Measurements from ENCODE around the gene DNAJB6.

The DNAJB6 gene

GRCh38 chr7:157432541-157432956, 95.7 kb downstream of the DNAJB6 start:
- Histone ChIP-seq H3K4me1 (no peaks in the 10 kb centered on the region), H3K4me2 (ENCODE audit: low read length) (peak overlapping the region; percentile 5), H2AFZ (peak overlapping the region; percentile 60), H3K9me3 (ENCODE audit: control insufficient read depth, low read length) (no peaks in the 10 kb centered on the region), H3K36me3 (ENCODE audit: control insufficient read depth, insufficient read depth, low read length) (no peaks in the 10 kb centered on the region), H3K79me2 (no peaks in the 10 kb centered on the region), H3K27me3 (ENCODE audit: control insufficient read depth, insufficient read depth, low read length) (no peaks in the 10 kb centered on the region), H3K9ac (no peak overlapping the region), H3K27ac (no peak overlapping the region), H3K4me3 (ENCODE audit: low read depth, low read length) (no peak overlapping the region)
- no peak for TF ChIP-seq CTCF (IDR thresholded peaks at IDR 0.05)

GRCh38 chr7:157432957-157433576, 96.3 kb downstream of the DNAJB6 start:
- Histone ChIP-seq H3K79me2 (no peaks in the 10 kb centered on the region), H2AFZ (peak overlapping the region; percentile 60), H3K27ac (no peak overlapping the region), H3K36me3 (ENCODE audit: control insufficient read depth, insufficient read depth, low read length) (no peaks in the 10 kb centered on the region), H3K9me3 (ENCODE audit: control insufficient read depth, low read length) (no peaks in the 10 kb centered on the region), H3K4me2 (ENCODE audit: low read length) (peak overlapping the region; percentile 5), H3K9ac (no peak overlapping the region), H3K4me1 (no peaks in the 10 kb centered on the region), H3K27me3 (ENCODE audit: control insufficient read depth, insufficient read depth, low read length) (no peaks in the 10 kb centered on the region), H3K4me3 (ENCODE audit: low read depth, low read length) (no peak overlapping the region)
- peak; percentile 56 for TF ChIP-seq CTCF (IDR thresholded peaks at IDR 0.05)

DNA sequence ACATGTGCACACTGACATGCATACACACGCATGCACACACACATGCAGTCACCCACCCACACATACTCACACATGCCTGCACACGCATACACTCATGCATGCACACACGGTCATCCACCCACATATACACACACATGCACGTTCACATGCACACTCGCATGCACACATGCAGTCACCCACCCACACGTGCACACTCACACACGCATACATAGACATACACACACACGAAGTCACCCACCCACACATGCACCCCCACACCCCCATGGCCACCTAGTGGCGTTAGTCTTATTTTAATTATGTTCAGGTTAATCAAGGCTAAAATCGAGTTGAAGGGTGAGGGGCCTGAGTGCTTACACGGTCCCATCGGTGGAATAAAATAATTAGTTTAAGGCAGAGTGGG, 96.8 kb downstream of the DNAJB6 start:
- no peaks in the 10 kb centered on the region for H3K4me1 ChIP-seq
- H3K27me3 ChIP-seq (ENCODE audit: control insufficient read depth, insufficient read depth, low read length): no peaks in the 10 kb centered on the region
- no peaks in the 10 kb centered on the region for H3K36me3 ChIP-seq (ENCODE audit: control insufficient read depth, insufficient read depth, low read length)
- no peaks in the 10 kb centered on the region for H3K9me3 ChIP-seq (ENCODE audit: control insufficient read depth, low read length)
- H3K27ac ChIP-seq: no peak overlapping the region
- no peak overlapping the region for H3K9ac ChIP-seq
- H3K4me2 ChIP-seq (ENCODE audit: low read length): no peak overlapping the region
- no peak overlapping the region for H2AFZ ChIP-seq
- H3K4me3 ChIP-seq (ENCODE audit: low read depth, low read length): no peak overlapping the region
- no peaks in the 10 kb centered on the region for H3K79me2 ChIP-seq
- TF ChIP-seq CTCF (IDR thresholded peaks at IDR 0.05): no peak

GRCh38 chr7:157434231-157434630, 97.4 kb downstream of the DNAJB6 start:
- Histone ChIP-seq H3K9me3 (ENCODE audit: control insufficient read depth, low read length) (no peaks in the 10 kb centered on the region), H3K4me2 (ENCODE audit: low read length) (no peak overlapping the region), H3K4me3 (ENCODE audit: low read depth, low read length) (no peak overlapping the region), H3K9ac (no peak overlapping the region), H3K27ac (no peak overlapping the region), H3K4me1 (no peaks in the 10 kb centered on the region), H3K79me2 (no peaks in the 10 kb centered on the region), H3K27me3 (ENCODE audit: control insufficient read depth, insufficient read depth, low read length) (no peaks in the 10 kb centered on the region), H3K36me3 (ENCODE audit: control insufficient read depth, insufficient read depth, low read length) (no peaks in the 10 kb centered on the region), H2AFZ (no peak overlapping the region)
- no peak for TF ChIP-seq CTCF (IDR thresholded peaks at IDR 0.05)

- TF ChIP-seq CTCF (IDR thresholded peaks at IDR 0.05): no peak
- H3K79me2 ChIP-seq: no peaks in the 10 kb centered on the region
- H3K9me3 ChIP-seq (ENCODE audit: control insufficient read depth, low read length): no peaks in the 10 kb centered on the region
- no peak overlapping the region for H3K4me3 ChIP-seq (ENCODE audit: low read depth, low read length)
- no peak overlapping the region for H3K4me2 ChIP-seq (ENCODE audit: low read length)
- H3K27ac ChIP-seq: no peak overlapping the region
- no peaks in the 10 kb centered on the region for H3K4me1 ChIP-seq
- H3K36me3 ChIP-seq (ENCODE audit: control insufficient read depth, insufficient read depth, low read length): no peaks in the 10 kb centered on the region
- no peak overlapping the region for H2AFZ ChIP-seq
- H3K27me3 ChIP-seq (ENCODE audit: control insufficient read depth, insufficient read depth, low read length): no peaks in the 10 kb centered on the region
- no peak overlapping the region for H3K9ac ChIP-seq
These were observed 97.9 kb downstream of the DNAJB6 start for GRCh38 chr7:157434701-157435100.

Data from parathyroid adenoma (tissue), 2 donors.